ENCODE measurements around the gene USP5. TPM values are rescaled to one million over a fixed set of nuclear protein-coding genes. Genes with fewer than 3 reads are reported as not detected.

USP5 gene
- total RNA-seq, 4 donors from 2014 or later, result 22.3 to 46.7 (median 34.4) TPM

GRCh38 chr12:6873094-6874014 lies 21.4 kb downstream of the USP5 start, which contains the start of gene SPSB2:
SPSB2 (minus strand) TSS chr12:6873303; CDS start chr12:6872901, 402 bp downstream.
- TF ChIP-seq CTCF (IDR thresholded peaks at IDR 0.05; ENCODE audit: low read depth), result no peak

- TF ChIP-seq CTCF (IDR thresholded peaks at IDR 0.05; ENCODE audit: low read depth), result no peak
Observed at GRCh38 chr12:6883252-6883651, 31.3 kb downstream of the USP5 start.

- no peak for TF ChIP-seq CTCF (IDR thresholded peaks at IDR 0.05; ENCODE audit: low read depth)
Observed at GRCh38 chr12:6883683-6884082, 31.7 kb downstream of the USP5 start.

- TF ChIP-seq CTCF (IDR thresholded peaks at IDR 0.05; ENCODE audit: low read depth), result no peak
Observed at GRCh38 chr12:6884539-6884938, 32.6 kb downstream of the USP5 start.

- no peak for TF ChIP-seq CTCF (IDR thresholded peaks at IDR 0.05; ENCODE audit: low read depth)
Observed at GRCh38 chr12:6887460-6887859, 35.5 kb downstream of the USP5 start.

GRCh38 chr12:6888360-6888759 lies 36.4 kb downstream of the USP5 start:
- TF ChIP-seq CTCF (IDR thresholded peaks at IDR 0.05; ENCODE audit: low read depth), result no peak

GRCh38 chr12:6890789-6891645 lies 39.1 kb downstream of the USP5 start:
- TF ChIP-seq CTCF (IDR thresholded peaks at IDR 0.05; ENCODE audit: low read depth), result no peak

All from subcutaneous adipose tissue (tissue), 4 donors.